GM10266 (cell line): Measurements from ENCODE around the gene PRELID1.

Source experiments
- DNase-seq: peaks from one replicate; pipeline ENCODE4 v3.0.0; 2012; ENCODE audit errors: extremely low spot score
- TF ChIP-seq, protein P1 (sequence below): IDR thresholded peaks from 2 replicates; pipeline ENCODE4 v1.5.1; 2012; ENCODE audit warnings: mild to moderate bottlenecking, low read depth; ENCODE audit not compliant: control insufficient read depth, insufficient read depth; ENCODE audit errors: missing control alignments

The PRELID1 gene

DNA sequence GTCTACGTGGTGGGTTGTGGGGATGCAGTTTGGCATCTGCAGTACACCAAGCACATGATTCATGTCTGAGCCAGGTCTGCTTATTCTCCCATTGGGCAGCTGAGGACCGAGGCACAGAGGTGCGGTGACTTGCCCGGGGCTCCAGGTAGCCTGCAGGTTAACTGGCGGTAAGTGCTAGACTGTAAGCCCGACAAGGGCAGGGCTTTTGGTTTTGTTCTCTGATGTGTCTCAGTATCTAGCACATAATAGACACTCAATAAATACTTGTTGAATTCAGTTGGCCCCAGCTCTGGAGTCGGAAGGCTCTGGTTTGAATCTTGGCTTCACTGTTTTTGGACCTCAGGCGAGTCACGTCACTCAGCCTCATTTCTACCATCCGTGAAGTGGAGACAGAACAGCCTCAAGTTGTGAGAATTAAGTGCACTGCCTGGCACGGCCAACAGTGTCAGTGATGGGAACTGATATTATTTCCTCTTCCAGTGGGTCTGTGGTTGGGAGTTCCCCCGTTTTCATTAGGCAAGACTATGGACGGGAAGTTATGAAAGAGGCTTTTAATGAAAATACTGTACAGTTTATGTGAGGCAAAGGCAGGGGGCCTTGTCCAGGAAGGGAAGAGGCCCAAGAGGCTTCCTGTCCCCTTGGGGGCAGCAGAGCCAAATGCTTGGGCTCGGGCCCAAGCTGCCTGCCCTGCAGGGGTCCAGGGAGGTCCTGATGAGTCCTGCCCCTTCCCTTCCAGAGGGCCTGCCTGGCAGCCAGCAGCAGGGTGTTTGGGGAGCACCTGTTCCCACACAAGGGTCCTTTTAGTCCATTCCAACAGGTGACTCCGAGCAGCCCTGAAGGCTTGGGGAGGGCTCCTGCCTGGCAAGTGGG, 3.3 kb downstream of the PRELID1 start:
- TF ChIP-seq, protein P1, sequence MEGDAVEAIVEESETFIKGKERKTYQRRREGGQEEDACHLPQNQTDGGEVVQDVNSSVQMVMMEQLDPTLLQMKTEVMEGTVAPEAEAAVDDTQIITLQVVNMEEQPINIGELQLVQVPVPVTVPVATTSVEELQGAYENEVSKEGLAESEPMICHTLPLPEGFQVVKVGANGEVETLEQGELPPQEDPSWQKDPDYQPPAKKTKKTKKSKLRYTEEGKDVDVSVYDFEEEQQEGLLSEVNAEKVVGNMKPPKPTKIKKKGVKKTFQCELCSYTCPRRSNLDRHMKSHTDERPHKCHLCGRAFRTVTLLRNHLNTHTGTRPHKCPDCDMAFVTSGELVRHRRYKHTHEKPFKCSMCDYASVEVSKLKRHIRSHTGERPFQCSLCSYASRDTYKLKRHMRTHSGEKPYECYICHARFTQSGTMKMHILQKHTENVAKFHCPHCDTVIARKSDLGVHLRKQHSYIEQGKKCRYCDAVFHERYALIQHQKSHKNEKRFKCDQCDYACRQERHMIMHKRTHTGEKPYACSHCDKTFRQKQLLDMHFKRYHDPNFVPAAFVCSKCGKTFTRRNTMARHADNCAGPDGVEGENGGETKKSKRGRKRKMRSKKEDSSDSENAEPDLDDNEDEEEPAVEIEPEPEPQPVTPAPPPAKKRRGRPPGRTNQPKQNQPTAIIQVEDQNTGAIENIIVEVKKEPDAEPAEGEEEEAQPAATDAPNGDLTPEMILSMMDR = no peak
- no peak for DNase-seq

DNA sequence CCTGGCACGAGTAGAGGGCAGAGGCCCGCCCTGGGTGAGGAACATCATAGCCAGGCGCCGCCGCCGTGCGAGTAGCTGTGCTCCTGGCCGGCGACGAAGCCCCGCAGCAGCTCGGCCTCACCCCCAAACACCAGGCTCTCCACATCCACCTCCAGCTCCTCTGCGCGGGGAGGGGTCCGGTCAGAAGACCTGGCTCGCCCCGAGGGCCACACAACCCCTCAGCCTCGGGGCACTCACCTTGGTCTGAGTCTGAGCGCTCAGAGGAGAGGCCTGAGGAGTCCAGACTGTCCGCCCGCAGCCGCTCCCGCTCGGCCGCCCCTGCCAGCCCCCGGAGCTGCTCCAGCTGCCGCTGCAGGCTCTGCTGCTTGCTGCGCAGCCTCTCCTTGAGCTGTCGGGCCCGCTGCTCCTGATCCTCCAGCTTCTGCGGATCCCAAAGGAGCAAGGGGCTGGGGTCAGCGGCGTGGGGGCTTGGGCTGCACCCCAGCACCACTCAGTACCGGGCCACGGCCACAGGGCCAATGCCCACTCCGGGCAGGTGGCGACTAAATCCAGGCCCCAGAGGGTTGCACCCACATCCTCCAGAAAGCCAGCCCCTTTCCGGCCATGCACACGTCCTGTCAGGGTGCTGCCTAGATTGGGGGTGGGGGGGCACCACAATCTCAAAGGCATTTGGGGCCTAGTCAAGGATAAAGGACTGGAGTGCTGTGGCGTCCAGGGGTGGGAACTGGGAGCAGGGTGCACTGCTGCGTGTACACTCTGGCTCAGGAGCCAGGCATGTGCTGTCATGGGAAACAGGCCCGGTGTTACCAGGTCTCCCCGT, 4.2 kb downstream of the PRELID1 start:
- TF ChIP-seq, protein P1 = no peak
- no peak for DNase-seq

DNA sequence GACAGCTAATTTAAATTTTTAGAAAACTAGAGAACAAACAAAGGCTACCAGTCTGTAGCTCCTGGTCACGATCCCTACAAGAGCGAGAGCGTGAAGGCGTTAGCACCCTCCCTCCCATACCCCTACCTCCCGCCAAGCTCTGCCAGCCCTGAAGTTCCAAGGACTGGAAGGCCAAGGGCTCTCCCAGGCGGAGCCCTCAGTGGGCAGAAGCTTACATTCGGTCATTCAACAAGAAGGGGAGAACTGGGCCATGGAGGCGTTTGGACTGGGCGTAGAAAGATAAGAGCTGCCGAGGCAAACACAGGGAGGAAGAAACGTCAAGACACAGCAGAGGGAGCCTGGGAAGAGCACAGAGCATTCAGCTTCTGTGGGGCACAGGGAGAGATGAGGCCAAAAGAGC, 5.1 kb downstream of the PRELID1 start:
- no peak for DNase-seq
- TF ChIP-seq, protein P1 = no peak

DNA sequence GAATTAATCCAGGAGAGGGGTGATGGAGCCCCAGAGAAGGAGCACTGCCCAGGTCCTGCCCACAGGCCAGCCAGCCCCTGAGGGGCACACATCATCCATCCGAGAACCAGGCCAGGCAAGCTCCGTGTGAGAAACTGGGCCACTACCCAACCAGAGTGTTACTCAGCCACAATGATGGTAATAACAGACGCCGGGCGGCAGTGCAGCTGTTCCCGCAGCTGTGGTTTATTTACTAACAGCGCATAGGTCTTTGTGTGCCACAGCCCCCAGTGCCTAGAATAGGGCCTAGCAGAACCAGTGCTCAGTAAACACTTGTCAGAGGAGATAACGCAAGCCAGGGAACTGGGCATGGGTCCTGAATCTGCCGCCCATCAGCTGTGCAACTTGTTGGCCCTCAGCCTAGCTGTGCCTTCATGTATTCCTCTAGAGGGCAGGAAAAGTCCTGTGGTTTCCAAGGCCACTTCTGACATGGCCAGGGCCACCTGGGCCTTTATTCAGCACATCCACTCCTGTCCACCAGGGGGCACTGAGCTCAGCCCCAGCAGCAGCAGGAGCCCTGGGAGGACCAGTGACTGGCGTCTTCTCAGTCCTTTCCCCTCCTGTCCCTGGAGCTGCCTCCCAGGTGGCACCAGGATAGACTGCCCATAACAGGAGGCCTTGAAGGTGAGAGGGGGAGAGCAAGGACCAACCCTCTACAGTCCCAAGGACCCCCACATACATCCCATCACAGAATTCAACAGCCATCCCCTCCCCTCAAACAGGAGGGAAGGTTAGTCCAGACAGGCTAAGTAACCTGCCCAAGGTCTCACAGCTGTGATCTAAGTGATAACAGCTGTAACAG, 6.0 kb downstream of the PRELID1 start:
- TF ChIP-seq, protein P1 = peak; percentile 93
- peak; percentile 77 for DNase-seq

DNA sequence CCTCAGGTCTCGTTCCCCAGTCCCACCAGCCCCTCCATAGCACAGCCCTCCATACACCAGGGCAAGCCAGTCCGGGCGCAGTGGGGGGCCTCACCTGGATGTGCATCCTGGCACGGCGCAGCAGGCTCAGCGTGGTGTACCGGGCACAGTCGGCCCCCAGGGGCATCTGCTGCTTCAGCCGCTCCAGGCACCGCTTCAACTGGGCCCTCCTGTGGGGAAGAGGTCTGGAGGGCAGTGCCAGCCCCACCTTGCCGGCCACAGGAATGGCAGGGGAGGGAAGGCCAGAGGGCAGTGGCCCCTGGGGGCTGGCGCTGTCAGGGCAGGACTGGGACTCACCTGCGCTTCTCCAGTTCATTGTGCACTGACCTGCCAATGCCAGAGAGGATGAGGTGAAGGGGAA, 6.7 kb downstream of the PRELID1 start:
- TF ChIP-seq, protein P1 = no peak
- no peak for DNase-seq

DNA sequence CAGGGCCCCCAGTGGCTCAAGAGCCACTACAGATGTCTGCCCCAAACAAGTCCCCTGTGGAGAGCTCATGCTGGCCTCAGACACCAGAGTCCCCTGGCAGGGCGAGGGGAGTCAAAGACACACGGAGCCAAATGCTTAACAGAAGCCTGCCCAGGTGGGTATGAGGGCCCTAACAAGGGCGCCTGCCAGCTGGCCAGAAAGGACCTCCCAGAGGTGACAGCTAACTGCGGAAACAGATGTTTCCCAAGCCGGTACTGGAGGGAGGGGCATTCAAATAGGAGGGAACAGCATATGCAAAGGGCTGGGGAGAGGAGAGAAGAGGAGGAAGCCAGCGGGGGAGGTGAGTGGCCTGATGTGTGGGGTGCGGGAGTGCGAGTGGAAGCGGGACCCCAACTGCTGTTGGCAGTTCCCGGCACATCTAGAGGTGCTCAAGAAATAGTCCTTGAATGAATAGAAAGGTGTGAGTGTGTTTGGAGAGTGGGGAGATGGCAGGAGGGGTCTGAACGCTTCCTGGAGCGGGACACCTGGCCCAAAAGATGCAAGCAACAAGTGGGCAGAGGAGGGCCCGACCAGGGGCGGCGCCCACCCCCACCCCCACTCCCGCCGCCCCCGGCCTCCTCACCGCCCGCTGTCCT, 7.3 kb downstream of the PRELID1 start:
- TF ChIP-seq, protein P1 = no peak
- DNase-seq = peak; percentile 57
